ENCODE data around the gene SLC24A3.

Gene SLC24A3

DNA sequence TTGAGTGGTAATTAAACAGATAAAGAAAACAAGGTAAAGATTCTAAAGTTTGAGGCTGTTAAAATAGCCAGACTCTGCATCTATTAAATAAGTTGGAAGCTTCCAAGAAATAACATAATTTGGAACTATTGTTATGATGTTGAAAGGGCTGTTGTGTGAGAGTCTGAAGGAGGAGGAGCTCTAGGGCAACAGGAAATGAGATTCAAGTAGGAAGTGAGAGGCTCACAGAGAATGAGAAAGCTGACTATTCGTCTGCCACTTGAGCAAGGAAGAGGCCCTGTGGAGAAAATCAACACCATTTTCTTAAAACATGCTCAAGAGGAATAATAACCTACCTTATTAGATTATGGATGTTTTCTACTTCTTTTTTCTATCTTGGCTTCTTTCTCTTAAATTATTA is 185.2 kb downstream of the SLC24A3 start:
- no peaks in the 10 kb centered on the region for H3K36me3 Mint-ChIP-seq
- H3K4me1 Mint-ChIP-seq: no peaks in the 10 kb centered on the region
- no peak overlapping the region for H3K27ac Mint-ChIP-seq
- no peaks in the 10 kb centered on the region for H3K27me3 Mint-ChIP-seq
- no peak for ATAC-seq (ENCODE audit: low read depth)
- DNase-seq (ENCODE audit: low spot score in 2 of 2): no peak
- H3K4me3 Mint-ChIP-seq: no peak overlapping the region
- H3K9me3 Mint-ChIP-seq: peaks cover 16% of the 10 kb centered on the region

DNA sequence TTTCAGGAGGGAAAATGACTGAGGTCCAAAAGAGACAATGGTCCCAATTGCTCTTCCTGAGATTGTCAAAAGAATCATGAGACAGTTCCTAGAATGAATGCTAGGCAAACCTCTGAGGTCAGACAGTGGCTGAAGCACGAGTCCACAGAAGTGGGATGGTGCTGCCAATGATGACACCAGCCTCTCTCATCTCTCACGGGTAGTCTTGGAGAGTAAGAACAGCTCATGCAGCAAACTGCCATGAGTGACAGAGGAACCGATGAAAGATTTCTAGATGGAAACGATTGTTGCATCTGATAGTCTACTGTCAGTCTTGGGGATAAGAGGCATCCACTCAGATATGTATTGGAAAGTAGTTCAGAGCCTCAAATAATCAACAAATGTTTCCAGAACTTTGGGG is 188.7 kb downstream of the SLC24A3 start:
- no peak overlapping the region for H3K4me3 Mint-ChIP-seq
- peaks cover 11% of the 10 kb centered on the region for H3K9me3 Mint-ChIP-seq
- ATAC-seq (ENCODE audit: low read depth) (no peak), DNase-seq (ENCODE audit: low spot score in 2 of 2) (no peak)
- no peak overlapping the region for H3K27ac Mint-ChIP-seq
- no peaks in the 10 kb centered on the region for H3K4me1 Mint-ChIP-seq
- H3K27me3 Mint-ChIP-seq: peaks cover 1% of the 10 kb centered on the region
- no peaks in the 10 kb centered on the region for H3K36me3 Mint-ChIP-seq

DNA sequence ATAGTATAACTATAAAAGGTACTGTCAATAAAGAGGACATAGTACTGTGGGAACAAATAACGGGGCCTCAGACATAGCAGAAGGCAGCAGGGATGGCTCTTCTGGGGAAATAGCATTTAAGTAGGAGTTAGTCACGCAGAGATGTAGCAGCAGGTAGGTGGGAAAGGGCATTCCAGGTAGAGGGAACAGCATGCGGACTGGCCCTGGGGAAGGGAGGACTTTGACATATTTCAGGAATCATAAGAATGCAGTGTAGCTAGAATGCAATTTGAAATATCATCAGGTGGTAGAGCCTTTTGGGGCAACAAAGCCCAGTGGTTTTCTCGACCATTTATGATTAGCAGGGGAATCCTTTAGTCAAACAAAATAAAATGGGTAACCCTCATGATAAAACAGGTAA is 191.1 kb downstream of the SLC24A3 start:
- DNase-seq (ENCODE audit: low spot score in 2 of 2) (no peak), ATAC-seq (ENCODE audit: low read depth) (no peak)
- H3K36me3 Mint-ChIP-seq: no peaks in the 10 kb centered on the region
- H3K27me3 Mint-ChIP-seq: peaks cover 3% of the 10 kb centered on the region
- no peaks in the 10 kb centered on the region for H3K4me1 Mint-ChIP-seq
- H3K27ac Mint-ChIP-seq: no peak overlapping the region
- peaks cover 11% of the 10 kb centered on the region for H3K9me3 Mint-ChIP-seq
- H3K4me3 Mint-ChIP-seq: no peak overlapping the region

- DNase-seq (ENCODE audit: low spot score in 2 of 2) (no peak), ATAC-seq (ENCODE audit: low read depth) (no peak)
- H3K4me3 Mint-ChIP-seq: no peak overlapping the region
- H3K27ac Mint-ChIP-seq: no peak overlapping the region
- no peaks in the 10 kb centered on the region for H3K4me1 Mint-ChIP-seq
- peaks cover 5% of the 10 kb centered on the region for H3K27me3 Mint-ChIP-seq
- peaks cover 6% of the 10 kb centered on the region for H3K9me3 Mint-ChIP-seq
- no peaks in the 10 kb centered on the region for H3K36me3 Mint-ChIP-seq
Measured at GRCh38 chr20:19404826-19405225, 192.4 kb downstream of the SLC24A3 start.

GRCh38 chr20:19405958-19406357 is 193.5 kb downstream of the SLC24A3 start:
- Mint-ChIP-seq H3K4me3 (no peak overlapping the region), H3K4me1 (no peaks in the 10 kb centered on the region), H3K36me3 (no peaks in the 10 kb centered on the region), H3K27ac (no peak overlapping the region), H3K9me3 (no peaks in the 10 kb centered on the region), H3K27me3 (peaks cover 7% of the 10 kb centered on the region)
- DNase-seq (ENCODE audit: low spot score in 2 of 2): no peak
- no peak for ATAC-seq (ENCODE audit: low read depth)

GRCh38 chr20:19406381-19406780 is 193.9 kb downstream of the SLC24A3 start:
- H3K4me3 Mint-ChIP-seq: no peak overlapping the region
- H3K9me3 Mint-ChIP-seq: no peaks in the 10 kb centered on the region
- H3K36me3 Mint-ChIP-seq: no peaks in the 10 kb centered on the region
- no peak for ATAC-seq (ENCODE audit: low read depth)
- no peak overlapping the region for H3K27ac Mint-ChIP-seq
- H3K4me1 Mint-ChIP-seq: no peaks in the 10 kb centered on the region
- H3K27me3 Mint-ChIP-seq: peaks cover 7% of the 10 kb centered on the region
- DNase-seq (ENCODE audit: low spot score in 2 of 2): no peak

- no peak overlapping the region for H3K27ac Mint-ChIP-seq
- no peak overlapping the region for H3K4me3 Mint-ChIP-seq
- H3K27me3 Mint-ChIP-seq: peaks cover 8% of the 10 kb centered on the region
- no peaks in the 10 kb centered on the region for H3K4me1 Mint-ChIP-seq
- ATAC-seq (ENCODE audit: low read depth) (no peak), DNase-seq (ENCODE audit: low spot score in 2 of 2) (no peak)
- no peaks in the 10 kb centered on the region for H3K36me3 Mint-ChIP-seq
- no peaks in the 10 kb centered on the region for H3K9me3 Mint-ChIP-seq
Measured at GRCh38 chr20:19407196-19407595, 194.8 kb downstream of the SLC24A3 start.

GRCh38 chr20:19407736-19408135 is 195.3 kb downstream of the SLC24A3 start:
- H3K27ac Mint-ChIP-seq: no peak overlapping the region
- no peaks in the 10 kb centered on the region for H3K4me1 Mint-ChIP-seq
- no peak overlapping the region for H3K4me3 Mint-ChIP-seq
- H3K36me3 Mint-ChIP-seq: no peaks in the 10 kb centered on the region
- ATAC-seq (ENCODE audit: low read depth) (no peak), DNase-seq (ENCODE audit: low spot score in 2 of 2) (no peak)
- peaks cover 10% of the 10 kb centered on the region for H3K27me3 Mint-ChIP-seq
- no peaks in the 10 kb centered on the region for H3K9me3 Mint-ChIP-seq

DNA sequence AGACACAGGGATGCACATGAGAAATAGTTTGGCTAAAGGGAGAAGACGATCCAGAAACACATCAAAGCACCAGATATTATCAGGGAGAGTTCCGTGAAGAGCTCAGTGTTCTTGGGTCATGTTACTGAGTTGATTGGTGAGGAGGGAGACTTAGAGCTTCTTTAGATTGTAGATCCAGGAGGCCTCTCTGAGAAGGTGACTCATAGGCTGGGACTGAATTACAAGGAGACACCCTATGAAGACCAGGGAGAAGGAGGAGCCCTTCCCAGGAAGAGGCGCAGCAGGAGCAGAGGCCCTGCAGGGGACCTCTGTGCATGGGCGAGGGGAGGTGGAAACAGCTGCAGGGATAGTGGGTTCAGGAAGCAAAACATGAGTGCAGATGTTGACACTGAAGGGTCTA is 196.5 kb downstream of the SLC24A3 start:
- Mint-ChIP-seq H3K4me1 (no peaks in the 10 kb centered on the region), H3K27ac (no peak overlapping the region), H3K36me3 (no peaks in the 10 kb centered on the region), H3K27me3 (peaks cover 10% of the 10 kb centered on the region), H3K9me3 (no peaks in the 10 kb centered on the region), H3K4me3 (no peak overlapping the region)
- DNase-seq (ENCODE audit: low spot score in 2 of 2): no peak
- ATAC-seq (ENCODE audit: low read depth): no peak

- no peak for ATAC-seq (ENCODE audit: low read depth)
- Mint-ChIP-seq H3K36me3 (no peaks in the 10 kb centered on the region), H3K9me3 (peaks cover 3% of the 10 kb centered on the region), H3K4me3 (no peak overlapping the region), H3K4me1 (no peaks in the 10 kb centered on the region), H3K27ac (no peak overlapping the region), H3K27me3 (peaks cover 9% of the 10 kb centered on the region)
- DNase-seq (ENCODE audit: low spot score in 2 of 2): no peak
Measured at GRCh38 chr20:19411811-19412210, 199.4 kb downstream of the SLC24A3 start.

- Mint-ChIP-seq H3K36me3 (no peaks in the 10 kb centered on the region), H3K27me3 (peaks cover 9% of the 10 kb centered on the region), H3K27ac (no peak overlapping the region), H3K4me3 (no peak overlapping the region), H3K4me1 (no peaks in the 10 kb centered on the region), H3K9me3 (peaks cover 5% of the 10 kb centered on the region)
- ATAC-seq (ENCODE audit: low read depth) (no peak), DNase-seq (ENCODE audit: low spot score in 2 of 2) (no peak)
Measured at GRCh38 chr20:19412254-19412653, 199.8 kb downstream of the SLC24A3 start.

GRCh38 chr20:19414600-19414999 is 202.2 kb downstream of the SLC24A3 start:
- no peaks in the 10 kb centered on the region for H3K36me3 Mint-ChIP-seq
- no peak overlapping the region for H3K27ac Mint-ChIP-seq
- peaks cover 7% of the 10 kb centered on the region for H3K27me3 Mint-ChIP-seq
- no peak for ATAC-seq (ENCODE audit: low read depth)
- no peaks in the 10 kb centered on the region for H3K4me1 Mint-ChIP-seq
- no peak for DNase-seq (ENCODE audit: low spot score in 2 of 2)
- H3K4me3 Mint-ChIP-seq: no peak overlapping the region
- peaks cover 7% of the 10 kb centered on the region for H3K9me3 Mint-ChIP-seq

- H3K36me3 Mint-ChIP-seq: no peaks in the 10 kb centered on the region
- H3K27me3 Mint-ChIP-seq: peaks cover 5% of the 10 kb centered on the region
- H3K27ac Mint-ChIP-seq: no peak overlapping the region
- peaks cover 7% of the 10 kb centered on the region for H3K9me3 Mint-ChIP-seq
- no peaks in the 10 kb centered on the region for H3K4me1 Mint-ChIP-seq
- no peak for DNase-seq (ENCODE audit: low spot score in 2 of 2)
- ATAC-seq (ENCODE audit: low read depth): no peak
- no peak overlapping the region for H3K4me3 Mint-ChIP-seq
Measured at GRCh38 chr20:19415786-19416185, 203.3 kb downstream of the SLC24A3 start.

GRCh38 chr20:19416627-19417026 is 204.2 kb downstream of the SLC24A3 start:
- peaks cover 8% of the 10 kb centered on the region for H3K27me3 Mint-ChIP-seq
- H3K9me3 Mint-ChIP-seq: peaks cover 11% of the 10 kb centered on the region
- DNase-seq (ENCODE audit: low spot score in 2 of 2): no peak
- ATAC-seq (ENCODE audit: low read depth): no peak
- no peaks in the 10 kb centered on the region for H3K36me3 Mint-ChIP-seq
- no peak overlapping the region for H3K27ac Mint-ChIP-seq
- H3K4me1 Mint-ChIP-seq: no peaks in the 10 kb centered on the region
- H3K4me3 Mint-ChIP-seq: no peak overlapping the region

GRCh38 chr20:19419396-19419795 is 207.0 kb downstream of the SLC24A3 start:
- no peaks in the 10 kb centered on the region for H3K36me3 Mint-ChIP-seq
- H3K9me3 Mint-ChIP-seq: peaks cover 14% of the 10 kb centered on the region
- H3K4me3 Mint-ChIP-seq: no peak overlapping the region
- H3K4me1 Mint-ChIP-seq: no peaks in the 10 kb centered on the region
- ATAC-seq (ENCODE audit: low read depth): no peak
- H3K27me3 Mint-ChIP-seq: peaks cover 5% of the 10 kb centered on the region
- DNase-seq (ENCODE audit: low spot score in 2 of 2): no peak
- no peak overlapping the region for H3K27ac Mint-ChIP-seq
